Endometrial microvascular endothelial cells (primary cell): ENCODE data around the gene PC. TPM values are rescaled to one million over a fixed set of nuclear protein-coding genes. Genes with fewer than 3 reads are reported as not detected.

ENCODE experiments used
- in situ Hi-C: cut with HindIII; loops from 2 replicates; pipeline ENCODE4 v1.10.0; 2017; ENCODE audit warnings: low sequenced_read_pairs, low pct_unique_long_range_greater_than_20kb; ENCODE audit errors: inconsistent ontology term
- total RNA-seq: library from RNA; depleted of rRNA; stranded (reverse); fragments of >200 nt; gene quantifications from one replicate; pipeline ENCODE4 v1.2.3, GENCODE V29; 2015; ENCODE audit errors: inconsistent ontology term

PC gene
- total RNA-seq, 1 donor from 2014 or later, result 22.1 TPM

GRCh38 chr11:66852466-66853241 lies 105.5 kb downstream of the PC start:
- in situ Hi-C loops, result no loop called here

- in situ Hi-C loops, result no loop called here
Measured at GRCh38 chr11:66851698-66852465, 106.3 kb downstream of the PC start.

GRCh38 chr11:66851239-66851596 lies 107.0 kb downstream of the PC start:
- in situ Hi-C loops, result no loop called here

DNA sequence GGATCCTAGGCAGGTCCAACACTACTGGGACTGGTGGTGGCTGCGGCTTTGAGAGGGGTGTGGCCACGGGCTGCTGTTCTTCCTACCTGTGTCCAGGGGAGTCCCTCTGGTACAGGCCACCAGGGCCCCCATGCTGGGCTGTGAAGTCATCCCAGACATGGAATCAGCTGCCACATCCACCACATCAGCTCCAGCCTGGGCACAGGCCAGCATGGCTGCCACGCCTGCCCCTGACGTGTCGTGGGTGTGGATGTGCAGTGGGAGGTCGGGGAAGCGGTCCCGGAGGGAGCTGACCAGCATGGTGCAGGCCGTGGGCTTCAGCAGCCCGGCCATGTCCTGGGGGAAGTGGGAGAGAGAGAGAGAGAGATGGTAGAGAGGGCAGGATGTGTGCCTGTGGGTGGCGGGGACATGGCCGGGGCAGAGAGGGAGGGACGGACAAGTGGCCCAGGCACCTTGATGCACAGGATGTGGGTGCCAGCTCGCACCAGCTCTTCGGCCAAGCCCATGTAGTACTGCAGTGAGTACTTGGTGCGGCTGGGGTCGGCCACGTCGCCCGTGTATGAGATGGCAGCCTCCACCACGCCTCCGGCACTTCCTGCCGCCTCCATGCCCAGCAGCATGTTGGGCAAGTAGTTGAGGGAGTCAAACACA lies 107.5 kb downstream of the PC start:
- in situ Hi-C loops, result no loop called here

DNA sequence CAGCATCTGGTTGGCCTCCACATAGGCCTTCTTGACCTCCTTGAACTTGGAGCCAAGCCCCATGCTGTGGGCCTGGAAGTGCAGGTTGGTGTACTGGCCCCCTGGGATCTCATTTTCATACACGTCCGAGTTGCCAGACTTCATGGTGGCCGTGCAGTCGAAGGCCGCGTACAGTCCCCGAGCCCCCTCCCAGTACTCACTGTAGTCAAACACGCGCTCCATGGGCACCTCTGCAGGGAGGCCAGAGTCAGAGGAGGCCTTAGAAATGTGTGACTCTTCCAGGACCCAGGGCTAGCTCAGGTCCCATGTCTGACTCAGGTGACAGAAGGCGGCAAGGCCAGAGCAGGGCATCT lies 108.0 kb downstream of the PC start:
- in situ Hi-C loops, result no loop called here

GRCh38 chr11:66849501-66850234 lies 108.5 kb downstream of the PC start:
- in situ Hi-C loops, result no loop called here

DNA sequence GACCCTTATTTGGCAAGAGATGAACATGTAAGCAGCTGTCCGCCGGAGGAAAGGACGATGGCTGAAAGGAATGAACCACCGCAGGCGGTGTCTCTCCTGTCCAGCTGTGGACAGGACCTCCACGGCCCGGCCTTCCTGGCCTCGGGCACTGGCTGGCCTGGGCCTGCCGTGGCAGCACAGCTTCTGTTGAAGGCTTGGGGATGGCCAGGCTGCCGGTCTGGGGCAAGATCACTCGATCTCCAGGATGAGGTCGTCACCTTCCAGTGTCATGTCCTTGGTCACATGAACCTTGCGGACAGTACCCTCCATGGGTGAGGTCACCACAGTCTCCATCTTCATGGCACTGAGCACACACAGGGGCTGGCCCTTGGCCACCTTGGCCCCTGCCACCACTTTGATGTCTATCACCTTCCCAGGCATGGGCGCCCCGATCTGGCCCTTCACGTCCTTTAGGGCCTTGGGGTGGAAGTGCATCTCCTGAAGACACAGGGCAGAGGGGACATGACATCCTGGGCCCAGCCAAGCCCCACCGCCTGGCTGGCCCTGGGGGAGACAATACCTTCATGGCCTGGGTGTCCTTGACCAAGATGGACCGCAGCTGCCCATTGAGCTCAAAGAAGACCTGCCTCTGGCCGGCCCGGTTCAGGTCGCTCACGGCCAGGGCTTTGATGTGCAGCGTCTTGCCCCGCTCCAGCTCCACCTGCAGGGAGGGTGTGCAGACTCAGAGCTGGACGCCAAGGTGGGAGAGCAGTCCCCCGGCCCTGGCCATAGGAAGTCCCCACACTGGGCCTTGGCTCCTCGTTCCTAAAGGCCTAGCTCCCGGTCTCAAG lies 109.3 kb downstream of the PC start:
- in situ Hi-C loops, result no loop called here

- in situ Hi-C loops, result no loop called here
Measured at GRCh38 chr11:66847461-66848232, 110.5 kb downstream of the PC start.

GRCh38 chr11:66846671-66847091 lies 111.5 kb downstream of the PC start:
- in situ Hi-C loops, result no loop called here

GRCh38 chr11:66845876-66846212 lies 112.3 kb downstream of the PC start:
- in situ Hi-C loops, result no loop called here

GRCh38 chr11:66845143-66845875 lies 112.9 kb downstream of the PC start:
- in situ Hi-C loops, result no loop called here

DNA sequence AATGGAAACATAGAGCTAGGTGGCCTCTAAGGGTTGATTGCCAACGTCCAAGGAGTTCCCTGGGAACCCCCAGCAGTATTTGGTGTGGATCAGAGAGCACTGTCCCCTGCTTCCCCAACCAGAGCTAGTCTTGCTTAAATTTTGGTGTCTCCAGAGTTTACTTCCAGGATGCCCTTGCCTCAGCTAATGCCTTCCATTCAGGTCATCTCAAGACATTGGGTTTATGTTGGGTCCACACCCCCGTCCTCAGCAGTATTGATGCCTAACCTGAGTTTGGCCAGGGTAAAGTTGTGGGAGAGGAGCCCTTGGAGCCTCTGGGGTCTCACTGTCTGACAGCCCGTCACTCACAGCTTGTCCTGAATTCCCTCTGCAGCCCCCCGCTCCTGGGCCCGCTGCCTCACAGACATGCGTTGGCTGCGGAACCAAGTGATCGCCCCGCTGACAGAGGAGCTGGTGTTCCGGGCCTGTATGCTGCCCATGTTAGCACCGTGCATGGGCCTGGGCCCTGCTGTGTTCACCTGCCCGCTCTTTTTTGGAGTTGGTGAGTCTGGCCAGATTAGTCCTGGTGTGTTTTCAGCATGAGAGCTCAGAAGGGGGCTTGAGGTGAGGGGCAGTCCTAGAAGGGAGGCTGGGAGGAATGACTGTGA lies 113.6 kb downstream of the PC start:
- in situ Hi-C loops, result no loop called here

DNA sequence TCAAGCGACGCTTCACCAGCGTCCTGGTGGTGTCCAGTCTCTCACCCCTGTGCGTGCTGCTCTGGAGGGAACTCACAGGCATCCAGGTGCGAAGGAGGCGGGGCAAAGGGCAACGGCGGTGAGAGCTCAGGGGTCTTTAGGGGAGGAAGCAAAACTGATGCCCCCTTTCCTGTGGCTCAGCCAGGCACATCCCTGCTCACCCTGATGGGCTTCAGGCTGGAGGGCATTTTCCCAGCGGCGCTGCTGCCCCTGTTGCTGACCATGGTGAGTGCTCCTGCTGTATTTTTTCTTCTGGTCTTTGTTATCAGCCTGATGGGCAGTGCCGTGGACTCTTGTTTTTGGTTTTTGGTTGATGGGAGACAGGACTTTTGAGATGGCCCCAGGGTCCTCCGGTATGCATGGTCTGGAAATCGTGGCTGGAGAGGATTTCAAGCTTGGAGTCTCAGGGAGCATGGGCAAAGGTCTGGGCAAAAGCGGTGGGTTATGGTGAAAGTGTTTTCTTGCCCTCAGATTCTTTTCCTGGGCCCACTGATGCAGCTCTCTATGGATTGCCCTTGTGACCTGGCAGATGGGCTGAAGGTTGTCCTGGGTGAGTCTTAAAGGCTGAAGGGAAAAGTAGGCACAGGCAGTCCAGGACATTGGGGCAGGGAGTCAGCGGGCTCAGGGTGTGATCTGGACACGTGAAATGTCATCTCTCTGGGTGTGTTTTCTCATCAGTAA lies 114.2 kb downstream of the PC start:
- in situ Hi-C loops, result no loop called here

- in situ Hi-C loops, result no loop called here
Measured at GRCh38 chr11:66842896-66843775, 115.0 kb downstream of the PC start, which contains the start of gene RCE1. RCE1 (plus strand) TSS chr11:66843441; CDS start chr11:66843456, 15 bp downstream.

DNA sequence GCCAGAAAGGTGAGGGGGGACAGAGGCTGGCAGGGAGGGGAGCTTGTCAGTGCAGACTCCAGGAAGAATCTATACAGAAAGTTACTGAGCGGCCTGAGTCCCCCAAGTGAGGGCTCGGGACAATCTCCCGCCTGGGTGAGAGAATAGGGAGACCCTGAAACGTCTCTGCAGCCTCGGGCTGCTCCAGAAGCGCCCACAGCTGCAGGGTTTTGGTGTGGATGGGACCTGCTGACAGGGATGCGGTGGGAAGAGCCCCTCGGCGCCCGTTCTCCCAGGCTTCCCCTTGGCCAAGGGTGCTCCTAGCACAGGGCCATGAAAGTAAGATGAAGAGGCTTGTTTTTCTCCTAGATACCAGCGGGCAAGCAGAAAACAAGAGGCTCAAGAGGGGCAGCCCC lies 115.7 kb downstream of the PC start:
- in situ Hi-C loops, result no loop called here
